Stimulated activated CD8-positive, alpha-beta memory T cell treated with anti-CD3 and anti-CD28 coated beads, Interleukin-12 subunit alpha, Interleukin-12 subunit beta, amount 100 ng/mL, for 1 hour (primary cell): ENCODE measurements around the gene ODAM.
"Not testable (repeated sequence)": the region's sequence is repeated elsewhere in the genome, so short reads cannot be mapped to it uniquely, and the experiment has no call there.

ENCODE experiments used
- DNase-seq: peaks from one replicate; pipeline ENCODE4 v3.0.0-alpha.2; 2020; ENCODE audit warnings: low read depth

Gene ODAM, protein sequence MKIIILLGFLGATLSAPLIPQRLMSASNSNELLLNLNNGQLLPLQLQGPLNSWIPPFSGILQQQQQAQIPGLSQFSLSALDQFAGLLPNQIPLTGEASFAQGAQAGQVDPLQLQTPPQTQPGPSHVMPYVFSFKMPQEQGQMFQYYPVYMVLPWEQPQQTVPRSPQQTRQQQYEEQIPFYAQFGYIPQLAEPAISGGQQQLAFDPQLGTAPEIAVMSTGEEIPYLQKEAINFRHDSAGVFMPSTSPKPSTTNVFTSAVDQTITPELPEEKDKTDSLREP

DNA sequence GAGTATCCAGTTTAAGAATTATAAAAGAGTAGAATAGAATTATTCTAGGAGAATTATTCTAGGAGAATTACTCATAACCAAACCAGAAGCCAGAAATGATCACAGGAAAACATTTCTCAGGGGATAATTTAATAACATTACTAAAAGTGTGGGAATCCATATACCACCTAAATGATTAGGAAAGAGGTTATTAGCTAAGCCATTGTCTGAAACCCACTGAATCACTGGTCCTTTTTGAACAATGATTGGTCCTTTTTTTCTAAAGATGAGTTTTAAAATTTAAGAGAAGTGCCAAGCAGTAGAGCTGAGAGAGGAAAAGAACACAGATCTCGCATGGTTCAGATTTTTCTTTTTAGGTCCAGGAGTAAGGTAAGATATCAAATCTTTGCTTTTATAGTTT, at the start of gene ODAM:
TSS of gene ODAM (plus strand) at position 301 of the 400 bp plus-strand sequence. CDS start 819 bp downstream, outside the sequence.
- no peak for DNase-seq

DNA sequence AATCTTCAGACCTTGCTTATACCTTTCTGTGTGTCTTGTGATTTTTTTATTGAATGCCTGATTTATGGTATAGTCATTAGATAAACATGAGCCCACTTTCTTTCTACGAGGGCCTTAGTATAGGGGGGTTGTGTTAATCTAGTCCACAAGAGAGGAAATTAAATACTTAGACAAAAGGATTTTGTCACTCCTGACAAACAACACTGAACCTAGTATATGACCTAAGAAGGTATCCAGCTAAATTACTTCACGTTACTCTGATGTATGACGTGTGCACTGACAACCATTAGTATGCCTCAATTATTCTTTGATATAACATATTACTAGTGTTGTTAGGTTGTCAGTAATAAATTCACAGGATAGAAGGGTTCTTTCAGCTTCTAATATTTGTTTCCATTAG, 44.3 kb upstream of the ODAM start:
- no peak for DNase-seq

DNA sequence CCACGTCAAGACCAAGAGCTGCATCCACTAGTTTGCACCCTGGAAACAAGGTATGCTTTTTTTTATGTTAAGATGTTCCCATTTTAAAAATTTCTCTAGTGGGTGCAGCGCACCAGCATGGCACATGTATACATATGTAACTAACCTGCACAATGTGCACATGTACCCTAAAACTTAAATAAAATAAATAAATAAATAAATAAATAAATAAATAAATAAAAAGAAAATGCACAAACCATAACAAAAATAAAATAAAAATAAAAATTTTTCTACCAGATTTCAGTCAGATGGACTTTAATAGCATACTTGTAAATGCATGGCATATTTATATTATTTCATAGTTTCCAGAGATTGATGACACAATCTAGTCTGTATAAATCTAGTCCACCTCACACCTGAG, 43.4 kb upstream of the ODAM start:
- DNase-seq: no peak

DNA sequence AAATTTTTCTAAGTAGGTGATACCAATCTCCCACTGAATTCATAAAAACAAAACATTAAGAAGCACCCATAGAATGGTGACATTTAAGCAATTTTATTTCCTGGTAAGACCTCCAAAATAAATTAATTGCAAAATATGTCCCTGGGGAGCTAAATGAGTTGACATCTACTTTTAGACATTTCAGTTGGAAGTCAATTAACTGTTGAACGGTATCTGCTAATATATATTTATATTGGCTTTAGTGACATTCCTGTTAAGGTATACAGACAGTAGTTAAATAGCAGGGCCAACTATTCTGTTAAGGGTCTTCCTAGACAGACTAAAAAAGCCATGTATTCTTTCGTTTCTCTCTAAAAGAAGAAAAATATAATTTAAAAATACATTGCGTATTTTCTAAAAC, 41.6 kb upstream of the ODAM start, which contains the start of gene PRR27:
TSS of gene PRR27 (plus strand) at position 301 of the 400 bp plus-strand sequence. CDS start 139 bp downstream, outside the sequence.
- DNase-seq: no peak

DNA sequence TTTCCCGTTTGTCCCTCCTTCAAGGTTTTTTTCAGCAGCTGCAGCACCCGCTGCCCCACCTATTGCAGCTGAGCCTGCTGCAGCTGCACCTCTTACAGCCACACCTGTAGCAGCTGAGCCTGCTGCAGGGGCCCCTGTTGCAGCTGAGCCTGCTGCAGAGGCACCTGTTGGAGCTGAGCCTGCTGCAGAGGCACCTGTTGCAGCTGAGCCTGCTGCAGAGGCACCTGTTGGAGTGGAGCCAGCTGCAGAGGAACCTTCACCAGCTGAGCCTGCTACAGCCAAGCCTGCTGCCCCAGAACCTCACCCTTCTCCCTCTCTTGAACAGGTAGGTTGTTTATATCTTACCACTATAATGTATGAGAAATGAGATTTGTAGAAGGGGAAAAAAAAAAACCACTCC, 36.9 kb upstream of the ODAM start:
- no peak for DNase-seq

DNA sequence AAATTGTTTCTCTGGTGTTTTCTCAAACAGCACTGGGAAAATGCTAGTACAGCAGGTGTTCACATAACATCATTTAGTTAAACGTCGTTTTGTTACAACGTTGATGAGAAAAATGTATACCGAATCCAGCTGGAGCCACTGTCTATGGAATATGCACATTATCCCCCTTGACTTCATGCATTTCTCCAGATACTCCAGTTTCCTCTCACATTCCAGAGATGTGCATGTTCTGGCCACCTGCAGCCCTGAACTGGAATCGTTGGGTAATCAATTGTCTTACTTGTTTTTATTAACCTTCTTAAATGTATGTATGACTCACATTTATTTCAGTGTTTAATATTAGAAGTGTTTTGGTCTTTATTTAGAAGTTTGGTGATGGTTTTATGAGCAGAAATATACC, 18.4 kb upstream of the ODAM start:
- DNase-seq: no peak

DNA sequence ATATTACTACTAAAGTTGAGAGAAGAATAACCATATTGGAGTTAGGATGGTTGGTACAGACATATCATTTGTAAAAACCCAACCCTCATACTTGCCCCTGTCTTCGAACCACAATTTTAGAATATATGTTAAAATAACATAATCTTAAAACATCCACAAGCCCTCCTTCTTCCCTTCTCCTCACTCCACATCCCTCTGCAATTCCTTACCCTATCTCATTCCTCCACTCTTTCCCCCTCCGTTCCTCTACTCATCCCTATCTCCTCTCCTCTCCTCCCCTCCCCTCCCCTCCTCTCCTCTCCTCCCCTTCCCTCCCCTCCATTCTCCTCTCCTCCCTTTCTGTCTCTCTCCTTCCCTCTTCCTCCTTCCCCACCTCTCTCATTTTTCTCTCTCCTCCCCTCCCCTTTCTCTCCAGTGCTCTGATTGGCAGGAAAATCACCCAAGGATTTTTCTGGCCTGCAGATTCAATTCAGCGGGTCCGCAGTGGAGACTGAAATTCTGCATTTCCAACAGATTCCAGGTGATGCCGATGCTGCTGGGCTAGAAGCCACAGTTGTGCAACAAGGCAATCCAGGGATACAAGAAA, 17.4 kb upstream of the ODAM start:
- no peak for DNase-seq

DNA sequence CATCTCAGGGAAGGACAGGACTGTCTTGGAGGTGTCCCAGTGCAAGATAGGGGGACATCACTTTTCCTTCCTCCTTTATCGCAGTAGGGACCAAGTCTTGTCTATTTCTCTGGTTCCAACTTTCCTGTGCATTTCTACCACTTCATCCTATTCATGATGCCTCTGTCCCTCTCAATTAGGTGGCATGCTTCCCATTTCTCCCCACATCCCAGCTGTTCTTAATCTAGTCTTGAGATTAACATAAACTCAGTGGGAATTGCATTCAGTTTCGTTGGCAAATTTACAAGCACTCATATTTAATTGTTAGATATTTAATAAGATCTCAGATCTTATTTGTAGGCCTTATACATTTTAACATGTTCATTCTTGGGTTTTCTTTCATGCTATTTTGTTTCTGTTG, 15.7 kb upstream of the ODAM start:
- DNase-seq: no peak

DNA sequence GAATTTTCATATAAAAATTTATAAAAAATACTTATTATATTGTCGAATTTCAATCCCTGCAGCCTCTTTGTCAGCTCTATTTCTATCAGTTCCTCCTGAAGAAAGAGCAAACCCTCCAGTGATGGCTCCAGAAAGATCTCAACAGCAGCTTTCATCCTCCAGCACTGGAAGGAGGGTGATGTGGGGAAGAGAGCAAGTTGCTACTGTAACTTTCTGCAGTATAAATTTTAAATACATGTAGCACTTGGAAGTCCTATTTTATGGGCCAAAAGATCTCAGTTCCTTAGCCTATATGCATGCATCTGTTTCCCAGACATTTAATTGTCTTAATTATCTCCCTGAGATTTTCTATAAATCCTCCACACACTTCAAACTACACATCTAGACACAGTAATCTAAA, 13.7 kb upstream of the ODAM start:
- DNase-seq: no peak

DNA sequence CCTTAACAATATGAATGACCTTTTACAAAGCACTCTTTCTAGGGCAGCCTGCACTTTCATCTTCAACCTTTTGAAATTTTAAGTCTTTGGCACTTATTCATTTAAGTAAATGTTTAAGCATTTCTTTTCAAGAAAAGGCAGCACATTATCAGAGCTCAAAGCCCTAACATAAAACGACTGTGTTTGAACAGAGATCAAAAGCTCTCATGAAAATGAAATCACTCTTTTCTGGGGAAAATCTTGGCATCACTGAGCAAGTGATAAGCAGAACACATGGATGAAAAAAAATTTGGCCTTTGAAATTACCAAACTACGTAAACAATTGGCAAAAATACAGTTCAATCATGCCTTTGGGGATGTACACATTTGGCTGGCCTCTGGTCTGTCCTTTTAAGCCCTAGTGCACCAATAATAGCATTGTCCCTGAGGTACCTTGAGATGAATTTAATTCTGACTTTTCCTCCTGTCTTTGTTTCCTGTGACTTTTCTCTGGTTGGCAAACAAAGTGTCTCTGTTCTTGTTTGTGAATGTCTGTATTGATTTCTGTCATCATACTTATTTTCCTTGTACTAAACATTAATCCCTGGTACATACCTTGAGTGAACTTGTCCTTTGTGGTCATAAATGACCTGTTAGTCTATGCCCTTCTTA, 12.9 kb upstream of the ODAM start:
- DNase-seq: no peak

DNA sequence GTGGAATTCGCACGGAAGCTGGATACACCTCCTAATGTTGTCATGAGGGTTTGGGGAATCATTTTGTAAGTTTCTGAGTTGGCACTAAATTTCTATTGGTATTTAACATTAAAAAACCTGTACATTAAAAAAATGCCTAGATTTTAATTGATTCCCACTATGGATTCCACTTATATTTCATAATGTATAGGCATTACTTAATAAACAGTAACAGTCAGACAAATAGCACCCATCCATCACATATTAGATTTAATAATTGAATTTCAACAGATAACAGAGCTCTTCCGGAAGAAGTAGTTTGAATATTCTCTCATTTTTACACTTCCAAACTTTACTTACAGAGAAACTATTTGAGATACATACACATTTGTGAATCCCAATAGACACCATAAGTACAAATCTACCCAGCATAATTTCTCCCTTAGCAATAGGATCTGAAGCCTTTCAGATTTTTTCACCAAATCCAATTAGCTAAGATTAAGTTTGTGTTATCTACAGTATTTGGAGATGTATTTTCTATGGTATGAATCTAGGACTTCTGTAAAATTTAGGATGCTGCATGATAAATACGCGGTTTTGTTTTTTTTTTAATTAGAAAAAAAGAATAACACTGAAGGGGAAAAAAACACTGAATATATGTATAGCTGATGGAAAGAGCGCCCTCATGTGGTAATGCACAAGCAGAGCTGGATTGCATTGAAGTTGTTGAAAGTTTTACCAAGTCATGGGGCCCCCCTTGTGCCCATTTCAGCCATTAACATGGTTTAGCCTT, 12.2 kb upstream of the ODAM start:
- no peak for DNase-seq

DNA sequence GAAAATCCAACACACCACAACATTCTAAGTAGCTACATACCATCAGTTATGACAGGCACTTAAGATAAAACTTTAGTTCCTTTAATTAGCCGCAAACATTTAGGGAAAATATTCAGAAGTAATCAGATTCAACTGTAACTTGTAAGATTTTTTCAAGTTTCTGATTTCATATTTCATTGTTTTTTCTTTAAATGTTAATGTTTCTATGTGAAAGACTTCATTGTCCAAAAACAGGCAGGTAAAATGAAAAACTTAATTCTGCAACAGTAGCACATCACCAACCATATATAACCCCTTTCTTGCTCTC, 11.6 kb upstream of the ODAM start:
- DNase-seq: no peak

DNA sequence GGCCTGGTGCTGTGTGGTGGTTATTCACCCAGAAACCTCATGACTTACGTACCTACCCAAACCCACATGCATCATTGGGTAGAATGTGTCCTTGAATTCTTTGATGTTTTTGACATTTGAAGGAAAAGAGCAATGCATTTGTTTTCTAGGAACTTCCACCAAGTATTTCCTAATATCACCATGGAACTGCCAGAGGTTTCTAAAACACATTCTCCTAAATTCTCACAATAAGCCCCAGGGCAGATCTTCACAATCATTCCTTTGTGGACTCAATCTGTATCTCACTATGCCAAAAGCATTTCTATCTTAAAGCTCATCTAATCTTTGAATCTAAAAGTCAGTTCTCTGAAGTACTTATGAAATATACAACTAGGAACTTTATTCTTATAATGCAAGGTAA, 8.3 kb upstream of the ODAM start:
- no peak for DNase-seq

DNA sequence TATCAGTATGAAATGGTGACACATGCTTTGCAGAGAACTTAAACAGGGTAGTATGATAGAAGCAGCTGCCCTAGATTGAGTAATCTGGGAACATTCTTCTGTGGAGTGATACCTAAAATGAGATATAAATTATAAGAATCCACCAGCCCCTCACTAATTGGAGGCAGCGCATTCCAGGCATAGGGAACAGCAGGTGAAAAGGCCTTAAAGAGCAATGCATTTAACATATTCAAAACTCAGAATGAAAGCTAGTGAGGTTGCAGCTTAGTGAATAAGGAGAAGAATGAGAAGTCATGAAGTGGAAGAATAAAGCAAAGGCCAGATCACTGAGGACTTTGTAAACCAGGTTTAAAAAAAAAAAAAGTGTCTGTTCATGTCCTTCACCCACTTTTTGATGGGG, 4.9 kb upstream of the ODAM start:
- no peak for DNase-seq

DNA sequence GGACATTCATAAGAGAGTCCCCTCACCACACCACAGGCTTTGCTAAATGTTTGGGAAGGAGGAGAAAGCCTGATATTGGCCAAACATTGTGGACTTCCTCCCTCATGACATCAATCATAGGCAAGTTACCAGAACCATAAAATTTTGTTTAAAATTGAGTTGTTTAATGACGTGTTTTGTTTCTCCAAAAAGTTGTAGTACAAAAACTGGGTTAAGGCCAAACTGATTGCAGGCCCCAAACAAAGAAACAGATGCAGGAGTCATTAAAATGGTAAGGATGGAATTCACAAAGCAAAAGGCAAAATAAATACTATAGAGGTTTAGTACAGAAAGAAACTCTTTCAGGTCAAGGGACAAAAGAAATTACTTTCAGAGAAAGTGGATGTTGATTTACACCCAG, 3.9 kb upstream of the ODAM start:
- DNase-seq: no peak

DNA sequence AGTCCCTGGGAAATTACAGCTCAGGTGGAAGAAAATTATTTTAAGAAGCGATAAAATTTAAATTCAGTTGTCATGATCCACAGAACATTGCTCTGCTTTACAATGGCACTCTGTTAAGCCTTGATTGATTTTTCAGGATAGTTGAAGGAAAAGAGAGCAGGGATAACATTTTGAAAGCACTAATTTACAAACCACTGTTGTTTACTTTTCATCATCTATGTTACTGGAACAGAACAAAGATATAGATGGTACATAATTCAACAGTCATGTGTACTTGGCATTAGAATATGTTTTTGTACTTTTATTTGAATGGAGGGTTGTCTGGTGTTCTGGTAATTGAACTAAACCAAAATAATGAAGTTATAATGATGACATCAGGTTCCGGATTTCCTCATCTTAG, 2.6 kb upstream of the ODAM start:
- no peak for DNase-seq

DNA sequence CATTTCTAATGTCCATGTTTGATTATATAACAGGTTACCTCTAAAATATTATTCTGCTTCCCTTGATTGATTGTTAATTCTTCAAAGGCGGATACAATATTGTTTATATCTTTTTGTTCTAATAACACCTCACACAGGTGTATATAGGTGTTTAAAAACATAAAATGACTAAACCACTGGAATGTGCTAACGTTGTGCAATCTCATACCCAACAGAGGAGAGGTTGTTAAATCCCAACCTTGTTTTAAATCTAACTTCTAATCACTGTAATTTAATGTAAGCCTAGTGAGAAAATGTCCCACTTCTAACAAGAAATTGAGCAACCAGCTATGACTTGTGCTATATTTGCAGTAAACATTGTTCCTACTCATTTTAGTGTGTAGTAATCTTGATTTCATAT, 1.3 kb downstream of the ODAM start:
- no peak for DNase-seq

DNA sequence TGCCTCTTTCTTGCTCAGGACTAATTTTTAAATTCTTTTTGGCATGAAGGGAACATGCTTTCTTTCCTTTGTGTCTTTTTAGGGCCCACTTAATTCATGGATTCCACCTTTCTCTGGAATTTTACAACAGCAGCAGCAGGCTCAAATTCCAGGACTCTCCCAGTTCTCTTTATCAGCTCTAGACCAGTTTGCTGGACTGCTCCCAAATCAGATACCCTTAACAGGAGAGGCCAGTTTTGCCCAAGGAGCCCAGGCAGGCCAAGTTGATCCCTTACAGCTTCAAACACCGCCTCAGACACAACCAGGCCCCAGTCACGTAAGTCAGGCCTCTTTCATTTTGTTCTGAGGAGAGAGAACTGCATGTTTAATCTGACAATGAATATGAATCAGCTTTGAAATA, 2.3 kb downstream of the ODAM start:
- DNase-seq: no peak

DNA sequence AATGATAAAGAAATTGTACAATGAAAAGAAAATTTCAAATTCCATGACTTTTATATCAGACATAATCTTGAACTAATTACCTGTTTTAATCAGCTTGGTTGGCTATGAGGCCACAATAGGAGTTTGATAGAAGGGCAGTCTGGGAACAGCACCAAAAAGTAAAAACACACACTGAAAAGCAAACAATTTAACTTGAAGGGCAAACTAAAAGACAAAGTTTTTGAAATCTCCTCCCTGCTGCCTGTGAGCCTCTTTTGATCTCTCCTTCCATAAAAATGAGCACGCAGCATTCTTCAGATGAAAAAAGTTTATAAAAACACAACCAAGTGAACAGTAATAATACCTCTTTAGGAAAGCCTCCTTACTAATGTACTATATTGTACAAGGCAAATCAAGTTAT, 8.1 kb downstream of the ODAM start:
- no peak for DNase-seq

DNA sequence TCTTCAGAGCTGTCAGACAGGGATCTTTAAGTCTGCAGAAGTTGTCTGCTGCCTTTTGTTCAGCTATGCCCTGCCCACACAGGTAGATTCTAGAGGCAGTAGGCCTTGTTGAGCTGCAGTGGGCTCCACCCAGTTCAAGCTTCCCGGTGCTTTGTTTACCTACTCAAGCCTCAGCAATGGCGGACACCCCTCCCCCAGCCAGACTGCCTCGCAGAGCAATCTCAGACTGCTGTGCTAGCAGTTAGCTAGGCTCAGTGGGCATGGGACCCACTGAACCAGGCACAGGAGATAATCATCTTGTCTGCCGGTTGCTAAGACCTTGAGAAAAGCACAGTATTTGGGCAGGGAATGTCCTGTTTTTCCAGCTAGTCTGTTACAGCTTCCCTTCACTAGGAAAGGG, 17.2 kb downstream of the ODAM start:
- not testable (repeated sequence) for DNase-seq

DNA sequence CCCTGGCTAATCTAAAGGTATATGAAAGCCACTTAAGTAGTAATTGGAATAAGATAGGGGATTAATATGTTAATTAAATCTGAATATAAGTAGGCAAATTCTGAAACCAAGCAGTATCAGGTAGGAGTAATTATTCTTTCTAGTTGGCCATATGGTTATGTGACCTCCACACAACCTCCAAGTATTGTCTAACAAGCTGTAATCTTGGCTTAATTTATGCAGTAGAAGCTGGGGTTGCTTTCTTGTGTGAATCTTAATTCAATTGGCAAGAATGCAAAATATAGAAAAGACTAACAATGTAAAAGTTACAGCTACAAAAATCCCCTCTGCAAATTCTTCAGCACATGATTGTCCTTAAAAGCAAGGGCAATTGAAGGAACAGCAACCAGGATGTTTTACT, 20.6 kb downstream of the ODAM start:
- DNase-seq: not testable (repeated sequence)

DNA sequence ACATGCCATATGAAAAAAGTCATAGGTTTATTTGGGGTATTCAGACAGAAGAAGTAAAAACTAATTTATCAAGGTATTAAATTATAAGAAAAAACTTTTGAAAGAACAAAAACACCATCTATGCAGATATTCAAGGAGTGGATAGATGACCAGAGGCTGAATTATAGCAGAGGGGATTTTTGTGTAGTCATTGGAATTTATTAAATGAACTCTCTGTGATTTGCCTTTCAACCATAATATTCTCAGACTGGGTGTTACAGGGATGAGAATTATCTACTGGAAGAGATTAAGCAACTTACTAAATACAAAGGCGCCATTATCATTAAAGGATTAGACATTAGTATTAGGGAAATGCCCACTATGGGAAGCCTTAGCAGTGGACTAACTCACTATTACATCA, 21.0 kb downstream of the ODAM start:
- DNase-seq: not testable (repeated sequence)

DNA sequence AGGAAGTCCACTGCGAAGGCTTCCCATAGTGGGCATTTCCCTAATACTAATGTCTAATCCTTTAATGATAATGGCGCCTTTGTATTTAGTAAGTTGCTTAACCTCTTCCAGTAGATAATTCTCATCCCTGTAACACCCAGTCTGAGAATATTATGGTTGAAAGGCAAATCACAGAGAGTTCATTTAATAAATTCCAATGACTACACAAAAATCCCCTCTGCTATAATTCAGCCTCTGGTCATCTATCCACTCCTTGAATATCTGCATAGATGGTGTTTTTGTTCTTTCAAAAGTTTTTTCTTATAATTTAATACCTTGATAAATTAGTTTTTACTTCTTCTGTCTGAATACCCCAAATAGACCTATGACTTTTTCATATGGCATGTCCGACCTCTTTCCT, 25.9 kb downstream of the ODAM start:
- DNase-seq: not testable (repeated sequence)
